ENCODE data around the gene DCAF10.
"Not testable (repeated sequence)": the region's sequence is repeated elsewhere in the genome, so short reads cannot be mapped to it uniquely, and the experiment has no call there.

Gene DCAF10

DNA sequence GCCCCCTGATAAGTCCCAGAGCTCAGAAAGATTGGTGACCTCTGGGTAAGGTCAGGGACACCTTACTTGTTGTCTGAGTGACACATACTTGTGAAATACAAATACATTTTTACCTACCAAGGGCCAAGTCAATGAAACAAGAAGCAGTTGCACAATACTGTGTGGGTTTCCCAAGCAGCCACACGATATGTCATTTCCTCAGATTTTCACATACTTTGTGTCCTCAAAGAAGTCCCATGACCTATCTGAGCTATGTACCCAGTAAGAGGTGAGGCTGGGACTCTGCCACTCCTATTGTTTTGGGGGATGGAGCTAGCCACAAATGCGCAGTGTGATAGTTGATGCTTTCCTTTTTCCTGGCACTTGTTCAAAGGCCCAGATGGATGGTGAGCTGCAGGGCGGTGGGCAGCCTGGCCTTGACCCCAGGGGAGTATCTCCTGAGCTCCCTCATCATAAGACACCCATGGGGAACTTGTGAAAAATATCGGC is 108.1 kb downstream of the DCAF10 start:
- peak; percentile 4 for DNase-seq (ENCODE audit: low spot score)

DNA sequence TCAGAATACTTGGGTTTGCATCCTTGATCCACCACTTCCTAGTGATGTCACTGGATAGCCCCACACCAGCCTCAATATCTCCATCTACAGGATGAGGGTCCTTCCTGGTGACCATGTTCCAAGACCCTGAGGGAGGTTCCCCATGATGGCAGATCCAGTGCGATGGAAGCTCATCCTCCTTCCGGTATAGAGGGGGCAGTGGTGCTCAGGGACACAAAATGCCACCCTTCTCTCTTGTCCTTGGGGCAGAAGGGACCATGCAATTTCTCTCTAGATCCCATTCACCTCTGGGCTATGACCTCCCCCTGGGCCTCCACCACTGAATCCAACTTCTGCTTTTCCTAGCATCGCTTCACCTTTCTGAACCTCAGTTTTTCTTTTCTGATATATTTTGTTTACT is 108.7 kb downstream of the DCAF10 start:
- DNase-seq (ENCODE audit: low spot score) = peak; percentile 9

DNA sequence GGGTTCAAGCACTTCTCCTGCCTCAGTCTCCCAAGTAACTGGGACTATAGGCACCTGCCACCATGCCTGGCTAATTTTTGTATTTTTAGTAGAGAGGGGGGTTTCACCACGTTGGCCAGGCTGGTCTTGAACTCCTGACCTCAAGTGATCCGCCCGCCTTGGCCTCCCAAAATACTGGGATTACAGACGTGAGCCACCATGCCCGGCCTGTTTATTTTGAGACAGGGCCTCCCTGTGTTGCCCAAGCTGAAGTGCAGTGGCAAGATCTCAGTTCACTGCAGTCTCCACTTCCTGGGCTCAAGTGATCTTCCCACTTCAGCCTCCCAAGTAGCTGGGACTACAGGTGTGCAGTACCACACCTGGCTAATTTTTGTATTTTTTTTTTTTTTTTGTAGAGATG is 109.2 kb downstream of the DCAF10 start:
- DNase-seq (ENCODE audit: low spot score) = not testable (repeated sequence)

DNA sequence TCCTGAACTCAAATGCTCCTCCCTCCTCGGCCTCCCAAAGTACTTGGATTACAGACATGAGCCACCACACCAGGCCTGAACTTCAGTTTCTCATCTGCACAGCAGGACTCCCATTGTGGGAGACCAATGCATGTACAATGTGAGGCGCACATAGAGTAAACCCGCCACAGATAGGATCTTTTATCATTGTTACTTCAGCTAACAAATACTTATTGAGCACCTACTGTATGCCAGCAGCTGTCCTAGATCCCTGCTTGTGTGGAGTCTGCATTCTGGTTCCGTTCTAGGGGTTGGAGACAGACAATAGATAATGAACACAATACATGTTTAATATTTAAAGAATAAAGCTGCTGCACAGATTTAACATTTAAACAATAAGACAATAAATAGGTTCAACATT is 109.7 kb downstream of the DCAF10 start:
- DNase-seq (ENCODE audit: low spot score) = no peak

DNA sequence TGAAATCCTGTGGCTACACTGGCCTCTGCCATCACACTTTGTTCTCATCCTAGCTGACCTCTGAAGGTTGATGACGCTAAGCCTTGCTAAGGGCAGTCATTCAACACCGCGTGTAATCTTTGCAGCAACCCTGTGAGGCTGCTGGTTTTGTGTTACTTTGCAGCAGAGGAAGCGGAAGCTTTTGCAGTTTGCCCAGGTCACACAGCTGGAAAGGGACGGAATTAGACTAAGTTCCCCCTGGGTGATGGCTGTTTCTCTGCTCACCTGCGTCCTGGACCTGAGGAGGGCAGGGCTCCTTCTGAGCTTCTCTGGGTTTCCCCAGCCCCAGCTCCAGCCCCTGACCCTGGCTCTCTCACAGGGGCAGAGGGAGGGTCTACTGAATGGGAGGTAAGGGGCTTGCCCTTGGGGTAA is 110.7 kb downstream of the DCAF10 start:
- peak; percentile 15 for DNase-seq (ENCODE audit: low spot score)

DNA sequence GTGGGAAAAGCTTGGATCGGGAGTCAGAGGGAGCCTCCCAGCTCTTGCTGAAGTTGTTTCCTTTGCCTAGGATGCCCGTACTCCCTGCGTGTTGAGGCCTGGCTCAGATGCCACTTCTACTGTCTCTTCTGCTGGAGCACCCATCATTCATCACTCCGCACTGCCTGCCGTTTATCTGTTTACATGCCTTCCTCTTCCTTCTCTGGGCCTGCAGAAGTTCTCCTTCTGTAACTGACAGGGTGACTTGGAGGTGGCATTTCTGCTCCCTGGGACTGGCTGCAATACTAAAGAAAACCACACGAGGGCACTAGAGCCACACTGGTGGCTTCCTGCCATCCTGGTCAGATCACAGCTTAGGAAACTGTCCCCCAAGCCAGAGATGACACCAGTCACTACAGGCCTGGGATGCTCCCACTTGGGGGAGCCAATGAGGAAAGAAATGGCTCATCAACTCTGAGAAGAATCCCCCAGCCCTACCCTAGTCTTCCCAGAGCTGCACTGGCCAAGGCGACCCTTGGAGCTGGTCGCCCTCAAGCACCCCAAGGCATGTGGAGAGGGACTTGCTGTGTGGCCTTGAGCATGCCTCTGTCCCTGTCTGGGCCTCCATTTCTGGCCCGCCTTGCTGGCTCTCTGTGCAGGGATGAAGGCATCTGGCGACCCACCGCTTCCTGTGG is 113.0 kb downstream of the DCAF10 start:
- DNase-seq (ENCODE audit: low spot score) = peak; percentile 84

DNA sequence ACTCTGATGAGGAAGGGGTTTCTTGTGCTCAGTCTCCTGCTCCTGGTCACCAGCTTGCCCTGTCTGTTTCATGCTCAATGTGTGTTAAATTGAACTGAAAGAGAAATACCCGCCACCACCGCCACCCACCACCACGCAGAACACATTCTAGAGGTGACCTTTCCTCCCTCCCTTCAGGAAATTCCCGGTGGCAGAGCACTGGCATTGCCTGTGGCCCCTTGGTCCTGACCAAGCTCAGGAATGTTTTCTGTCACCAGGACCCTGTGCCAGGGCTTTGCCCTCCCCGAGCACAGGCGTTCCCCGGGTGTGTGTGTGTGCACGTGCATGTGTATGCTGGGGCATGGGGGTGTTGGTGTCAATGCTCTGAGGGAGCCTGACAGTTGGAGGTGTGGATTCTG is 113.6 kb downstream of the DCAF10 start:
- no peak for DNase-seq (ENCODE audit: low spot score)

DNA sequence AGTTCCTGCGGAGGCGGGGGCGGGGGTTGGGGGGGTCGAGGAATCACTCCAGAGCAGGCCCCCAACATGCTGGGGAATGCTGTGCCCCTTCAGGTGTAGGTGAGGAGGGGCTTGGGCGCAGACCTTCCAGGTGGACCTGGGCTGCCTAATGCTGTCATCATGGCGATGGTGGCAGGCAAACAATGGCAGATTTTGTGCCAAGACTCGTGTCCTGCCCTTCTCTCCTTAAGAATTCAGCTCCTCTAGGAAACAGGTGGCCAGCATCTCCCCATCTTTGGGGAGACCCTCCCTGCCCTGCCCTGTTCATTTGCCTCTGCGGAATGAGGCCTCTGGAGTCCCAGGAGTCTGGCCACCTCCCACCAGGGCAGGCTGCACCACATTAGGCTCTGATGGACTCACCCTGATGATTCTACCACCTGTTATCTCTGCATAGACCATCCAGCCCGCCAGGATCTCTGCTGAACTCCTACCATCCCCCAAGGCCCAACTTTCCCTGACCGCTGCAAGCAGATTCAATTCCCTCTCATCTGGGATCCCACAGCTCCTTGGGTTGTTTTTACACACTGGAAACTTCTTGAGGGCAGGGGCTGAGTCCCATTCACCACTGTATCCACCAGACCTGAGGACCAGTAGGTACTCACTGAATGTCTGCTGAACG is 114.2 kb downstream of the DCAF10 start:
- DNase-seq (ENCODE audit: low spot score) = peak; percentile 18

DNA sequence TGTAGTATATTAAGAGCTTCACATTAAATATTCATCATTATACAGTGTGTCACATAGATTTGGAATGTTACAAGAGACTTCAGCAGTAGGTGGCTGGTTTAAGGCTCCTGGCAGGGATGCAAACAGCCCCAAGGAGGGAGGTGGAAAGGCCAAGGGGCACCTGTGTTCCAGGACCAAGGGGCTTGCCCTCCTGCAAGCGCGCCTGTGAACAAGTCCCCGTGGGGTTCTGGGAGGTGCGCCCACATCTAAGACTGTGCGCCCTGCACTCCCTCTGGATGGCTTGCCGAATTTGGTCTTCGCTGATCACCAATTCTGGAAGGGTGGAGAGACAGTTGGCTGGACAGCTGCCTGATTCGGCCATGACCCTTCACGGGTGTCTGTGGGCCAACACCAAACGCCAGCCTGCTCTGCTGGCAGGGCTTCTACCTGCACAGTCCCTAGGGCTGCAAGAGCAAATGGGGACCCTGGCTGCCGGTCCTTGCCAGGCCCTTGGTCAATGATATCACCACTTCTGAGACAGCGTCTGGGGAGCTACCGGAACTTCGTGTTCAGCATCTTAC is 115.4 kb downstream of the DCAF10 start:
- no peak for DNase-seq (ENCODE audit: low spot score)

DNA sequence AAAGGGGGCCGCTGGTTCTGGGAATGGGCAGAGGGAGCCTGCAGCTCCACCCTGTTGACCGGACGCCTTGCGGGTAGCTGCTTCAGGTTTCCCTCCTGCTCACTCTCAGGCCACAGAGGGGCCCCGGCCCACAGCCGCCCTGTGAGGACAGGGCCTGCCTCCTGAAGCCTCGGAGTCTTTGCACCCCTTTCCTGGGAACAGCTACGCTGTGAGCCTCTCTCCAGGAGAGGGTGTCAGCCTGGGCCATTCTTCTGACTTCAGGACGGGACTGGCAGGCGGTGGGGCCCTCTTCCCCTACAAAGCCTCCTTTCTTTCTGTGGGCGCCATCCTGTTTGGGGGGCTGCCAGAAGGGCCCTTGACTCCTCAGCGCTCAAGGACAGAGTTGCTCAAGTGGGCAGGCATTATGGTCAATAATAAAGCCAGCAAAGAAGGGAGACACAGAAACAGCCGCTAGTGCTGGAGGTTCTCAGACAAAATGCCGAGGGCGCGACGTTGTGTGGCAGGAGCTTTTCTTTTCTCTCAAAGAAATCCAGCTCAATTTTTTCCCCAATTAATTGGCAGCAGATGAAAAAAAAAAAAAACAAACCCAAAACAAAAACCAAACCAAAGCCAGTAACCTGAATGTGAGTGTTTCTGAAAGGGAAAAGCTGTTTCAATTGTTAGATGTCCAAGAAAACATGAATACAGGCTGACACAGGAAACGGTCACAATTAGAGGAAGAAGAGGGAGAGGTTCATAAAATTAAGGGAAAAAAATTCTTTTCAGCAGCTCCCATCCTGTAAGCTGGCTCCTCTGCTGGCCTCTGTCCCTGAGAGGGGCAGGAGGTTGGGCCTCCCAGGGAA is 116.1 kb downstream of the DCAF10 start:
- no peak for DNase-seq (ENCODE audit: low spot score)
